SK-N-SH (cell line): Measurements from ENCODE around the gene CYP26A1. TPM values are rescaled to one million over a fixed set of nuclear protein-coding genes. Genes with fewer than 3 reads are reported as not detected.
A peak's percentile ranks its signal among the peaks of the same experiment; 100 is the strongest.

ENCODE experiments used
- CTCF ChIA-PET: fragments of 300-600, 350-600 bp; formaldehyde crosslinking; extraction: SDS; loops from one replicate; lab custom pipeline; 2021; lab: Yijun Ruan, JAX
- POLR2A ChIA-PET: fragments of 350-600 bp; sonication (Branson Sonifier 250); formaldehyde crosslinking; extraction: SDS; loops from one replicate; lab custom pipeline; 2020; ENCODE audit warnings: antibody characterized with exemption, inconsistent platforms; lab: Yijun Ruan, JAX
- DNase-seq: peaks from one replicate; pipeline ENCODE4 v3.0.0; 2012
- H2AFZ ChIP-seq: fragments of 200-600 bp; sonication (generic); 2 replicates; pipeline ENCODE4 v1.8.1; 2016; ENCODE audit warnings: antibody characterized with exemption, mild to moderate bottlenecking, low read depth
- H3F3A ChIP-seq: fragments of 200-600 bp; sonication (generic); replicated peaks from 2 replicates; pipeline ENCODE3; 2016; ENCODE audit warnings: antibody characterized with exemption, mild to moderate bottlenecking; ENCODE audit not compliant: insufficient read depth
- H3K27ac ChIP-seq, 2 experiments: fragments of 200-500 bp in 1 of 2; fragments of 200-600 bp in 1 of 2; sonication (Bioruptor generic) in 1 of 2; sonication (generic), shearing (Covaris generic) in 1 of 2; 2 replicates each; pipeline versions ENCODE4 v1.5.1 to v1.6.1; 2014 to 2016; ENCODE audit warnings: low read depth in 2 of 2, inconsistent platforms in 1 of 2, low read length in 1 of 2, mild to moderate bottlenecking in 1 of 2, mixed read lengths in 1 of 2
- H3K27me3 ChIP-seq: fragments of 200-600 bp; sonication (generic), shearing (Covaris generic); 2 replicates; pipeline ENCODE4 v1.6.1; 2016; ENCODE audit warnings: mixed run types; ENCODE audit not compliant: insufficient read depth
- H3K36me3 ChIP-seq, 2 experiments: fragments of 200-500 bp in 1 of 2; fragments of 200-600 bp in 1 of 2; sonication (Bioruptor generic) in 1 of 2; sonication (generic) in 1 of 2; replicated peaks in 1 of 2; 2 replicates each; pipeline versions ENCODE3 to v1.5.1; 2014 to 2016; ENCODE audit warnings: low read length in 1 of 2, mild to moderate bottlenecking in 1 of 2; ENCODE audit not compliant: insufficient read depth in 2 of 2, control insufficient read depth in 1 of 2
- H3K4me1 ChIP-seq, 2 experiments: fragments of 200-500 bp in 1 of 2; fragments of 200-600 bp in 1 of 2; sonication (Bioruptor generic) in 1 of 2; sonication (generic), shearing (Covaris generic) in 1 of 2; 2 replicates each; pipeline versions ENCODE4 v1.5.1 to v1.6.1; 2014 to 2016; ENCODE audit warnings: low read depth in 1 of 2, low read length in 1 of 2, mixed run types in 1 of 2; ENCODE audit not compliant: insufficient read depth in 2 of 2, control insufficient read depth in 1 of 2
- H3K4me2 ChIP-seq: fragments of 200-600 bp; sonication (generic), shearing (Covaris generic); 2 replicates; pipeline ENCODE4 v1.6.1; 2017; ENCODE audit warnings: mixed run types
- H3K4me3 ChIP-seq, 2 experiments: fragments of 200-500 bp in 1 of 2; fragments of 200-600 bp in 1 of 2; sonication (Bioruptor generic) in 1 of 2; sonication (generic), shearing (Covaris generic) in 1 of 2; 2 replicates each; pipeline versions ENCODE4 v1.5.1 to v1.8.1; 2014 to 2016; ENCODE audit warnings: low read depth in 2 of 2, inconsistent platforms in 1 of 2, low read length in 1 of 2, mild to moderate bottlenecking in 1 of 2, mixed read lengths in 1 of 2, moderate library complexity in 1 of 2
- H3K79me2 ChIP-seq: fragments of 200-600 bp; sonication (generic); 2 replicates; pipeline ENCODE4 v1.8.1; 2017; ENCODE audit warnings: mild to moderate bottlenecking; ENCODE audit not compliant: insufficient read depth
- H3K9ac ChIP-seq: fragments of 200-600 bp; sonication (generic); 2 replicates; pipeline ENCODE4 v1.6.1; 2017; ENCODE audit warnings: mixed run types
- H3K9me2 ChIP-seq: fragments of 200-600 bp; sonication (generic); 2 replicates; pipeline ENCODE4 v1.6.1; 2017; ENCODE audit warnings: mixed run types
- H3K9me3 ChIP-seq: fragments of 200-600 bp; sonication (generic); 2 replicates; pipeline ENCODE4 v1.6.1; 2017; ENCODE audit warnings: mixed run types, mild to moderate bottlenecking, moderate library complexity
- H4K20me1 ChIP-seq: fragments of 200-600 bp; sonication (generic); 2 replicates; pipeline ENCODE4 v1.6.1; 2017; ENCODE audit warnings: mild to moderate bottlenecking, mixed run types; ENCODE audit not compliant: insufficient read depth
- CHD2 ChIP-seq: fragments of 150-350 bp; IDR thresholded peaks from 2 replicates; pipeline ENCODE4 v1.6.1; 2018; ENCODE audit warnings: low read length; ENCODE audit not compliant: partially characterized antibody
- GABPA ChIP-seq: IDR thresholded peaks from 2 replicates; pipeline ENCODE4 v1.4.0; 2012; ENCODE audit warnings: low read depth, mild to moderate bottlenecking
- JUND ChIP-seq: IDR thresholded peaks from 2 replicates; pipeline ENCODE4 v1.4.0; 2012
- MAX ChIP-seq: IDR thresholded peaks from 2 replicates; pipeline ENCODE4 v1.4.0; 2012; ENCODE audit warnings: low read depth
- NFIC ChIP-seq: IDR thresholded peaks from 2 replicates; pipeline ENCODE4 v1.4.0; 2012; ENCODE audit warnings: borderline replicate concordance
- PBX3 ChIP-seq: IDR thresholded peaks from 2 replicates; pipeline ENCODE4; 2012
- POLR2AphosphoS5 ChIP-seq: IDR thresholded peaks from 2 replicates; pipeline ENCODE4 v1.6.1; 2012; ENCODE audit warnings: low read depth, low read length
- RCOR1 ChIP-seq: fragments of 150-350 bp; IDR thresholded peaks from 2 replicates; pipeline ENCODE4 v1.6.1; 2017; ENCODE audit warnings: antibody characterized with exemption, low read length
- REST ChIP-seq: IDR thresholded peaks from 2 replicates; pipeline ENCODE4 v1.6.1; 2012; ENCODE audit warnings: mild to moderate bottlenecking, low read depth, low read length, moderate library complexity
- RXRA ChIP-seq: IDR thresholded peaks from 2 replicates; pipeline ENCODE4 v1.4.0; 2012; ENCODE audit warnings: low read depth, mild to moderate bottlenecking, borderline replicate concordance
- TEAD4 ChIP-seq: IDR thresholded peaks from 2 replicates; pipeline ENCODE4 v1.4.0; 2012; ENCODE audit warnings: mild to moderate bottlenecking, borderline replicate concordance; ENCODE audit not compliant: insufficient read depth
- ZBTB33 ChIP-seq: IDR thresholded peaks from 2 replicates; pipeline ENCODE4 v1.4.0; 2012; ENCODE audit warnings: low read depth, borderline replicate concordance
- WGBS: methylation state at CpG from one replicate; pipeline ENCODE4 v1.1.6; 2017; ENCODE audit warnings: low lambda C conversion rate; 5-methylcytosine and 5-hydroxymethylcytosine counted together
- polyA plus RNA-seq, 3 experiments: library from polyadenylated mRNA; depleted of rRNA; stranded (reverse); fragments of >200 nt; gene quantifications; 2 replicates each; pipeline ENCODE4 v1.2.3, GENCODE V29; 2012

CYP26A1 gene
- polyA plus RNA-seq, 1 of the 3 experiments (the other 2 are of a cell fraction): not detected

GRCh38 chr10:93067443-93068365, 6.0 kb upstream of the CYP26A1 start:
- no peak overlapping the region for H3K27ac ChIP-seq
- CTCF ChIA-PET: interaction anchor here (0.7 to 8.4 kb wide), 10 partner anchors 10 to 285 kb away, joined by 3 to 69 read pairs (median 3); no protein-coding TSS in a partner anchor
- peaks cover 50% of the 10 kb centered on the region for H3K27me3 ChIP-seq
- H3F3A ChIP-seq: no peaks in the 10 kb centered on the region
- WGBS: 38% methylated on average over 15 of the region's 17 CpGs
- no peaks in the 10 kb centered on the region for H4K20me1 ChIP-seq
- H3K79me2 ChIP-seq: no peaks in the 10 kb centered on the region
- H3K4me3 ChIP-seq: peak overlapping the region in 1 of 2 experiments; percentile 35; a peak in 1 of 4 replicates
- no peak overlapping the region for H2AFZ ChIP-seq
- H3K9me3 ChIP-seq: no peaks in the 10 kb centered on the region
- POLR2A ChIA-PET: no interaction called here
- H3K9ac ChIP-seq: no peak overlapping the region
- TF ChIP-seq PBX3 (no peak), REST (no peak), POLR2AphosphoS5 (no peak), RCOR1 (no peak), CHD2 (no peak), MAX (no peak), RXRA (no peak), NFIC (no peak), GABPA (no peak), TEAD4 (no peak), JUND (no peak), ZBTB33 (no peak)
- peaks cover 0 to 25% of the 10 kb centered on the region in 2 experiments; a peak in 1 of 4 replicates for H3K4me1 ChIP-seq
- peak overlapping the region; percentile 73 for H3K4me2 ChIP-seq
- DNase-seq: no peak
- no peaks in the 10 kb centered on the region for H3K9me2 ChIP-seq
- H3K36me3 ChIP-seq: no peaks in the 10 kb centered on the region
